Panc1 (cell line): ENCODE data around the gene CLDN9.

Experiments used
- TF ChIP-seq, protein P1 (sequence below), 2 experiments: IDR thresholded peaks; 2 replicates each; pipeline ENCODE4 v1.6.1; 2011 to 2012; ENCODE audit warnings: low read depth in 2 of 2, control low read depth in 1 of 2, low read length in 1 of 2, mild to moderate bottlenecking in 1 of 2, moderate library complexity in 1 of 2; ENCODE audit not compliant: insufficient read depth in 1 of 2
- TF ChIP-seq, protein P2 (sequence below): fragments of 450-650 bp; IDR thresholded peaks from 2 replicates; pipeline ENCODE4 v1.5.1; 2017; ENCODE audit warnings: mild to moderate bottlenecking

DNA sequence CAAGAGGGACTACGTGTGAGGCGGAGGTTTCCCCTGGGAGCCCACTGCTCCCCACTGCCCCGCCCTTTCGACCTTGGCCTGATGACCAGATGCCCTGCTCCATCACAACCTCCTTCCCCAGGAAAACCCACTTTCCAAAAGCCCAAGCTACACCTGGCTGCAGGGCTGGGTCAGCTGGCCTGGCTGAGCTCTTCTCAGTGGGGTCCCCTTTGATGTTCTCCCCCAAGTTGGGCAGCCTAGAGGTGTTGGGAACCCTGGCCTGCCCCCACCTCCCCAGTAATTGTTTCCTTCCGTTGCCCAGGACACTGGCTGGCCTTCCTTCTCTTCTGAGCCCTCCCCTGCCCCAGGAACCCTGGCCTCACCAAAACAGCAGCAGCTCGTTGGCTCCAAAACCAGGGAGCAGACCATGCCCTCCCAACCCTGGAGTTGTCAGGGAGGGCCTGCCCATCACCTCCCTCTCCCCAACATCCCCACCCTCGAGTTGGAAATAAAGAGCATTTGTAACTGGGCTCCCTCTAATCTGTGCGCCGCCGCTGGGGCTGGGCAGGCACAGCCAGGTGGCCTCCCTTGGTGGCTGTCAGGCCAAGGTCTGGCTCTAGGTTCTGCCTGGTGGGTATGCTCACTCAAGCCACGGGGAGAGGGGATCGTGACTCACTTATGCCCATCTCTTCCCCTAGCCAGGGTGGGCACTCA is 1.4 kb downstream of the CLDN9 start:
- TF ChIP-seq, protein P1, sequence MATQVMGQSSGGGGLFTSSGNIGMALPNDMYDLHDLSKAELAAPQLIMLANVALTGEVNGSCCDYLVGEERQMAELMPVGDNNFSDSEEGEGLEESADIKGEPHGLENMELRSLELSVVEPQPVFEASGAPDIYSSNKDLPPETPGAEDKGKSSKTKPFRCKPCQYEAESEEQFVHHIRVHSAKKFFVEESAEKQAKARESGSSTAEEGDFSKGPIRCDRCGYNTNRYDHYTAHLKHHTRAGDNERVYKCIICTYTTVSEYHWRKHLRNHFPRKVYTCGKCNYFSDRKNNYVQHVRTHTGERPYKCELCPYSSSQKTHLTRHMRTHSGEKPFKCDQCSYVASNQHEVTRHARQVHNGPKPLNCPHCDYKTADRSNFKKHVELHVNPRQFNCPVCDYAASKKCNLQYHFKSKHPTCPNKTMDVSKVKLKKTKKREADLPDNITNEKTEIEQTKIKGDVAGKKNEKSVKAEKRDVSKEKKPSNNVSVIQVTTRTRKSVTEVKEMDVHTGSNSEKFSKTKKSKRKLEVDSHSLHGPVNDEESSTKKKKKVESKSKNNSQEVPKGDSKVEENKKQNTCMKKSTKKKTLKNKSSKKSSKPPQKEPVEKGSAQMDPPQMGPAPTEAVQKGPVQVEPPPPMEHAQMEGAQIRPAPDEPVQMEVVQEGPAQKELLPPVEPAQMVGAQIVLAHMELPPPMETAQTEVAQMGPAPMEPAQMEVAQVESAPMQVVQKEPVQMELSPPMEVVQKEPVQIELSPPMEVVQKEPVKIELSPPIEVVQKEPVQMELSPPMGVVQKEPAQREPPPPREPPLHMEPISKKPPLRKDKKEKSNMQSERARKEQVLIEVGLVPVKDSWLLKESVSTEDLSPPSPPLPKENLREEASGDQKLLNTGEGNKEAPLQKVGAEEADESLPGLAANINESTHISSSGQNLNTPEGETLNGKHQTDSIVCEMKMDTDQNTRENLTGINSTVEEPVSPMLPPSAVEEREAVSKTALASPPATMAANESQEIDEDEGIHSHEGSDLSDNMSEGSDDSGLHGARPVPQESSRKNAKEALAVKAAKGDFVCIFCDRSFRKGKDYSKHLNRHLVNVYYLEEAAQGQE (IDR thresholded peaks at IDR 0.05; ENCODE audit: insufficient read depth in 1 of 2, low read depth in 2 of 2, low read length in 1 of 2), result no peak
- TF ChIP-seq, protein P2, sequence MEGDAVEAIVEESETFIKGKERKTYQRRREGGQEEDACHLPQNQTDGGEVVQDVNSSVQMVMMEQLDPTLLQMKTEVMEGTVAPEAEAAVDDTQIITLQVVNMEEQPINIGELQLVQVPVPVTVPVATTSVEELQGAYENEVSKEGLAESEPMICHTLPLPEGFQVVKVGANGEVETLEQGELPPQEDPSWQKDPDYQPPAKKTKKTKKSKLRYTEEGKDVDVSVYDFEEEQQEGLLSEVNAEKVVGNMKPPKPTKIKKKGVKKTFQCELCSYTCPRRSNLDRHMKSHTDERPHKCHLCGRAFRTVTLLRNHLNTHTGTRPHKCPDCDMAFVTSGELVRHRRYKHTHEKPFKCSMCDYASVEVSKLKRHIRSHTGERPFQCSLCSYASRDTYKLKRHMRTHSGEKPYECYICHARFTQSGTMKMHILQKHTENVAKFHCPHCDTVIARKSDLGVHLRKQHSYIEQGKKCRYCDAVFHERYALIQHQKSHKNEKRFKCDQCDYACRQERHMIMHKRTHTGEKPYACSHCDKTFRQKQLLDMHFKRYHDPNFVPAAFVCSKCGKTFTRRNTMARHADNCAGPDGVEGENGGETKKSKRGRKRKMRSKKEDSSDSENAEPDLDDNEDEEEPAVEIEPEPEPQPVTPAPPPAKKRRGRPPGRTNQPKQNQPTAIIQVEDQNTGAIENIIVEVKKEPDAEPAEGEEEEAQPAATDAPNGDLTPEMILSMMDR, result no peak
